EL (cell line): ENCODE data around the gene LEO1.

Experiments used
- DNase-seq: peaks from one replicate; pipeline ENCODE4 v3.0.0-alpha.2; 2016

The LEO1 gene

GRCh38 chr15:51971375-51972133 lies at the start of gene LEO1:
TSS of gene LEO1 (minus strand) at chr15:51971778. CDS start at chr15:51971745, 33 bp downstream.
- peak; percentile 96 for DNase-seq

GRCh38 chr15:52021128-52021671 lies 49.6 kb upstream of the LEO1 start:
- peak; percentile 92 for DNase-seq

- no peak for DNase-seq
These were observed 48.9 kb upstream of the LEO1 start for GRCh38 chr15:52020221-52021085.

GRCh38 chr15:52019394-52020220 lies 48.0 kb upstream of the LEO1 start:
- DNase-seq = peak; percentile 85

GRCh38 chr15:52018693-52019393 lies 47.3 kb upstream of the LEO1 start, which contains the start of gene MAPK6:
TSS of gene MAPK6 (plus strand) at chr15:52019219. CDS start at chr15:52046461, 27,242 bp downstream.
- DNase-seq = peak; percentile 92

GRCh38 chr15:52018244-52018643 lies 46.7 kb upstream of the LEO1 start:
- DNase-seq = peak; percentile 61

- DNase-seq = no peak
These were observed 44.7 kb upstream of the LEO1 start for GRCh38 chr15:52016316-52016715.

- DNase-seq = no peak
These were observed 43.0 kb upstream of the LEO1 start for GRCh38 chr15:52014616-52015015.

- peak; percentile 66 for DNase-seq
These were observed 41.7 kb upstream of the LEO1 start for GRCh38 chr15:52013151-52013791.

GRCh38 chr15:52012210-52012609 lies 40.6 kb upstream of the LEO1 start:
- no peak for DNase-seq

- DNase-seq = no peak
These were observed 40.1 kb upstream of the LEO1 start for GRCh38 chr15:52011711-52012144.

GRCh38 chr15:52010633-52011595 lies 39.3 kb upstream of the LEO1 start:
- peak; percentile 83 for DNase-seq

GRCh38 chr15:52008698-52009434 lies 37.3 kb upstream of the LEO1 start:
- DNase-seq = no peak

- DNase-seq = no peak
These were observed 36.8 kb upstream of the LEO1 start for GRCh38 chr15:52008359-52008697.

GRCh38 chr15:52006702-52007340 lies 35.2 kb upstream of the LEO1 start:
- no peak for DNase-seq

- peak; percentile 31 for DNase-seq
These were observed 34.4 kb upstream of the LEO1 start for GRCh38 chr15:52005748-52006701.

GRCh38 chr15:52004806-52005205 lies 33.2 kb upstream of the LEO1 start:
- DNase-seq = no peak

GRCh38 chr15:52003710-52004109 lies 32.1 kb upstream of the LEO1 start:
- DNase-seq = no peak
